Astrocyte (in vitro differentiated cells and primary cell): Measurements from ENCODE around the gene RAD51.

Experiments
- CTCF ChIP-seq: IDR thresholded peaks from 2 replicates; pipeline ENCODE4 v1.5.1; 2011; ENCODE audit warnings: low read depth, mild to moderate bottlenecking, inconsistent platforms, low read length, moderate library complexity; ENCODE audit not compliant: insufficient read depth
- EZH2 ChIP-seq: IDR thresholded peaks from 2 replicates; pipeline ENCODE4 v1.6.1; 2012; ENCODE audit warnings: mild to moderate bottlenecking, low read length, inconsistent platforms; ENCODE audit not compliant: insufficient read depth

GRCh38 chr15:40750885-40751284 lies 55.9 kb downstream of the RAD51 start:
- no peak for TF ChIP-seq CTCF
- TF ChIP-seq EZH2 = no peak
